GM12874 (cell line): ENCODE measurements around the gene METTL23.

Experiments
- TF ChIP-seq, protein P1 (sequence below): IDR thresholded peaks from 2 replicates; pipeline ENCODE4 v1.5.1; 2011; ENCODE audit warnings: low read depth, mild to moderate bottlenecking, control low read depth, low read length, moderate library complexity; ENCODE audit not compliant: insufficient read depth

METTL23 gene

DNA sequence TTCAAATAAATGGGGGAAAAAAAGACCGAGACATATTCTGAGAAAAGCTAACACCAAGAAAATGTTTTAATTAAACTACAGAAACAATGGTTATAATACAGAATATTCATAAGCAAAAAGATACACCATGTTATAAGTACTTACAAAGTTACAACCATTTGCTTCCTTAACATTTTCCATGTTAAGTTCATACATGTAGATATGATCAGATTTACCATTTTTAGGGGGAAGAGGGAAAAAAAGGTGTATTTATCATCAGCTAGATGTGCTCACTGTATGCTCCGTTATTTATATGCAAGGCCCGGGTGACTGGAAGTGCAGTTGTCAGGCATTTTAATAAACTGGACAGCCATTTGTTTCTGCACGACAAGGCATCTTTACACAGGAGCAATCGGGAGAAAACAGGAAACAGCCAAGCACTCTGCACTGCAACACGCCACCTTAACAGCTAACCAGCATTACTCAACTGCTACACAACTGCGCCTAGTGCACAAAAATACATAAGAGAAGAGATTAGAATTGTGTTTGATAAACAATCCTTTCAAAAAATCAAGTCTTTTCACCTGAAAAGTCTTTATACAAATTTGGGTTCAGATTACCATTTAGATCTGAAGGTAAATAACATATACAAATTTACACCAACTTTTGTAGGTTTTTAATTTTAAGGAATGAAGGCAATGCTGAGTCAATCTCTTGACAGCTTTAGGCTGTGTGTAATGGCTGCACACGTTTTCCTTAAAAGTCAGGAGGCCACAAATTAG, 7.6 kb downstream of the METTL23 start:
- TF ChIP-seq, protein P1, sequence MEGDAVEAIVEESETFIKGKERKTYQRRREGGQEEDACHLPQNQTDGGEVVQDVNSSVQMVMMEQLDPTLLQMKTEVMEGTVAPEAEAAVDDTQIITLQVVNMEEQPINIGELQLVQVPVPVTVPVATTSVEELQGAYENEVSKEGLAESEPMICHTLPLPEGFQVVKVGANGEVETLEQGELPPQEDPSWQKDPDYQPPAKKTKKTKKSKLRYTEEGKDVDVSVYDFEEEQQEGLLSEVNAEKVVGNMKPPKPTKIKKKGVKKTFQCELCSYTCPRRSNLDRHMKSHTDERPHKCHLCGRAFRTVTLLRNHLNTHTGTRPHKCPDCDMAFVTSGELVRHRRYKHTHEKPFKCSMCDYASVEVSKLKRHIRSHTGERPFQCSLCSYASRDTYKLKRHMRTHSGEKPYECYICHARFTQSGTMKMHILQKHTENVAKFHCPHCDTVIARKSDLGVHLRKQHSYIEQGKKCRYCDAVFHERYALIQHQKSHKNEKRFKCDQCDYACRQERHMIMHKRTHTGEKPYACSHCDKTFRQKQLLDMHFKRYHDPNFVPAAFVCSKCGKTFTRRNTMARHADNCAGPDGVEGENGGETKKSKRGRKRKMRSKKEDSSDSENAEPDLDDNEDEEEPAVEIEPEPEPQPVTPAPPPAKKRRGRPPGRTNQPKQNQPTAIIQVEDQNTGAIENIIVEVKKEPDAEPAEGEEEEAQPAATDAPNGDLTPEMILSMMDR, result no peak

DNA sequence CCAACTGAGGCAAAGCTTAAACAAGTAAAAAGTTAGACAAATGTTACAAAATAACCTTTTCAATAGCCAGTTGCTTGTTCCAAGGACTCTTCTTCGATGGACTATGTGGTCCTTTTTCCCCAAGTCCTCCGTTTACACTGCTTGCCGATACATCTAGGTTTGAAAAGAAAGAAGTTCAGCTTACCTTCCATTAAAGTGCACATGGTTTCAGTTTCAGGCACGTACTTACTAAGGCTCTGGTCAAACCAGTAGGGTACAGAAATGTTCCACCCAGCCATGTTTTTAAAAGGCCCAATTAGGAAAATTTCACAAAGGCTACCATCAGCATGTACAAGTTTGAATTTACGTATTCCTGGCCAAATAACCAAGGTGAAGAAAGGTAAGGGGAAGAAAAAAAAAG, 8.4 kb downstream of the METTL23 start:
- TF ChIP-seq, protein P1, result no peak

DNA sequence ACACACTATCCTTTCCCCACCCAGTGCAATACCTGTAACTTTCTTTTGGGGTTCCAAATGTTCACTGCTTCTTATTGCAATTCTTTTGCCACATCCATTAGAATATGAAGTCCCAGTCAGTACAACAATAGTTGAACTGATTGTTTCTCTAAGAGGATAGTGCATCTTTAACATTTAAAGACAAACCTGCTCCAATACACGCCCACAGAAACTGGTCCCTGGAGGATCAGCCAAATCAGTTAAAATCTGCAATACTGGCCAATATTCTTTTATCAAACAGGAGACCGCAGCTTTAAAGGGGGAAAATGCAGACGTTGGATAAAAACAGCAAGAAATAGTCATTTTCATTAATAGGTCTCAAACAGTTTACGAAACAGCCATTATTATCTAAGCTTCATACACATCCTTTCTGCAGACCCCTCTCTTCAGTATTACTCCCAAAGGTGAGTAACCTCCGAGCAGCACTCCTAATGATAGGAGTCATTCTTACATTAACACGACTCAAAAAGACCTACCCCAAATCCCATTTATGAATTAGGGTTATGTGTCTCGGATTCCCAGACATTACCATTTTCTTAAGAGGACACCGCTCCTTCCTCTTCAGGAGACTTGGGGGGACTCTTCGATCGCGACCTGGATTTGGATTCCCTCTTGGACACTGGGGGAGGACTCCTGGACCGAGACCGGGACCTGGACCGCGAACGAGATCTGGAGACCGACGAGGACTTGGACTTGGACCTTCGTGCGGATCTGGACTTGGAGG, 9.1 kb downstream of the METTL23 start:
- TF ChIP-seq, protein P1, result no peak

DNA sequence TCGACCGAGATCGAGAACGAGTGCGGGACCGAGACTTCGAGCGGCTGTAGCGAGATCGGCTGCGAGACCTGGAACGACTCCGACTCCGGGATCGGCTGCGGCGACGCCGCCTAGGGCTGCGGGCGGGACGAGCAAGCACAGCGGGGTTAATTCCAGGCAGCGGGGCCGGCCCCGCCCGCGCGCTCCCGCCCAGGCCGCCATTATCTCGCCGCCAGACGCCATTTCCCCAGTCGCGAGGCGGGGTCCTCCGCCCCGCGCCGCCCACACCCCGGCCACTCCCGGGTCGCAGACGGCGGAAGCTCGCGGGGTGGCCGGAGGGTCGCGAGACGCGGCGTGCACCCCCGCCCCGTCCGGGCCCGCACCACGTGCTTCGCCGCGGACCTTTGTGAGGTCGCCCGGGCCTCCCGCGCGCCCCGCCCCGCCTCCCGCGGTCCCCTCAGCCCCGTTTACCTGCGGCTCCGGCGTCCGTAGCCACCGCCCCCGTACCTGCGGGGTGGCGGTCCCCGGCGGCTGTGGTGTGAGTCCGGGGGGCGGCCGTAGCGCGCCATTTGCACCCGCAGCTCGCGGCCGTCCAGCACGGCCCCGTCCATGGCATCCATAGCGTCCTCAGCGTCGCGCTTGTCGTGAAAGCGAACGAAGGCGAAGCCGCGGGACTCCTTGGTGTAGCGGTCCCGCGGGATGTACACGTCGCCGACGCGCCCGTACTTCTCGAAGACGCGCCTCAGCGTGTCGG, 9.9 kb downstream of the METTL23 start:
- TF ChIP-seq, protein P1, result no peak

DNA sequence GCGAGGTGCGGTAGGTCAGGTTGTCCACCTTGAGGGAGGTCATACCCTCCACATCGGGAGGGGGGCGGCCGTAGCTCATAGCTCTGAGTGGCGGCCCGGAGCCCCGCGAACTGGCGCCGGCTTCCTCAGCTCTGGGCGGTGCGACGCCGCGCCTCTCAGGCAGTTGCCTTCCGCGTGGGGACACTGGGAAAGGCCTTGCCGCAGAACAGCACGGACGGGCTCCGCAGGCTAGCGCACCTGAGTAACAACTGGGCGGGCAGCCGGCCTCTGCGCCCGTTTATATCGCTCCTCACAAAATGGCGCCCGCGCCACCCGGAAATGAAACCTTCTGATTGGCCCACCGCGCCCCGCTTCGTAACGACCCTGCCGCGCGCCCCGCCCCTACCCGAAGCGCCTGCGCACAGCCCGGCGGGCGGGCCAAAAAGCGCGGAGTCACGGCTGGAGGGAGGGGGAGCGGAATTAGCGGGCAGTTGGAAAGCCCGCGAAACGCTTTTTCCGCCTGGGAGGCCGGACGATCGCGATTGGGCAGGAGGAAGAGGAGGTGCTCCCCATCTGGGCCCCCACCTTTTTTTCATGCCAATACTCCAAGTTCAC, 10.5 kb downstream of the METTL23 start, which contains the start of gene SRSF2:
Gene SRSF2 (minus strand): TSS at position 250 of the 594 bp plus-strand sequence. CDS start 171 bp downstream, at position 79.
- TF ChIP-seq, protein P1, result no peak

DNA sequence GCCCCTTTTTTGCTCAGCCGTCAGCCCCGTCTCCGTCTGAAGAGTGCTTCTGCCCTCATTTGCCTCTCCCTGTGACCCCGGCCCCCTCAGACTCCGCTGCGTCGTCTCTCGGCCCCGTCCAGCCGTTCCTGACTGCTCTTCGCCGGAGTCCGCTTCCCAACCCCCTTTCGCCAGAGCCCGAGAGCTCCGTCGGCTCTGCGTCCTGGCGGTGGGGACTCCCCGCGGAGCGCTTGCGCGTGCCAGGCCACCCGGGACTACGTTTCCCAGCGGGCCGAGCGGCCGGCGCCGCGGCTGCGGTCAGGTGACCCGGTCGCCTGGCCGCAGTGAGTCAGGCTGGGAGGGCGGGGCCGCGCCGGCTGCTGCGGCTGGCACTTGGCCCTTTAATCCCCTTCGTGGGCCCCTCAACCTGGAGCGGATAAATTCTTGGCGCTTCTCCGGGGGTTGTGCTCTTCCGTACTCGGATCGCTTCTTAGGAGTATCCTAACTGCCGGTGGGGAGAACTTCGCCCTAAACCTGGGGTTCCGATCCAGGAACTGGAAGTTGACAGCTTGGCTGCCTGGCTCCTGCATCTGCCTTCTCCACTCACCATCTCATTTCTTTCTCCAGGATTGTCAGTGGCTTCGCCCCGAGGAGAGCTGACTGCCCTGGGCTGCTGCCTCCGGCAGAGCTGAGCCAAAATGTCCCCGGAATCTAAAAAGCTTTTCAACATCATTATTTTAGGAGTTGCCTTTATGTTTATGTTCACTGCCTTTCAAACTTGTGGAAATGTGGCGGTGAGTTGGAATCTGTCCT, 11.2 kb downstream of the METTL23 start, which contains the start of gene MFSD11:
Gene MFSD11 (plus strand): TSS at position 444 of the 792 bp plus-strand sequence. CDS start 234 bp downstream, at position 678.
- TF ChIP-seq, protein P1, result no peak
